Osteoblast (primary cell): ENCODE data around the gene ADAR. TPM values are rescaled to one million over a fixed set of nuclear protein-coding genes. Genes with fewer than 3 reads are reported as not detected.

Source experiments
- DNase-seq: peaks from one replicate; pipeline ENCODE4 v3.0.0; 2011; ENCODE audit warnings: low spot score, mixed read lengths; ENCODE audit not compliant: insufficient read length; ENCODE audit errors: missing footprints
- H2AFZ ChIP-seq: 2 replicates; pipeline ENCODE4 v1.6.0; 2011; ENCODE audit warnings: mild to moderate bottlenecking, low read length
- H3K27ac ChIP-seq: 2 replicates; pipeline ENCODE4 v1.5.1; 2011; ENCODE audit warnings: mild to moderate bottlenecking, low read depth, low read length, moderate library complexity
- H3K27me3 ChIP-seq: 2 replicates; pipeline ENCODE4 v1.6.0; 2012; ENCODE audit warnings: mild to moderate bottlenecking, control low read depth, inconsistent platforms, low read length, moderate library complexity; ENCODE audit not compliant: insufficient read depth
- H3K36me3 ChIP-seq: 2 replicates; pipeline ENCODE4 v1.5.1; 2011; ENCODE audit warnings: mild to moderate bottlenecking, low read length, control low read depth, moderate library complexity; ENCODE audit not compliant: insufficient read depth
- H3K4me1 ChIP-seq: 2 replicates; pipeline ENCODE4 v1.5.1; 2011; ENCODE audit warnings: mild to moderate bottlenecking, low read length, control low read depth, moderate library complexity; ENCODE audit not compliant: insufficient read depth
- H3K4me2 ChIP-seq: 2 replicates; pipeline ENCODE4 v1.6.0; 2011; ENCODE audit warnings: mild to moderate bottlenecking, low read length; ENCODE audit not compliant: insufficient read depth
- H3K4me3 ChIP-seq: fragments of 200-600 bp; sonication (generic); 3 replicates; pipeline ENCODE4 v1.5.1; 2012; ENCODE audit warnings: mild to moderate bottlenecking, low read length, inconsistent platforms; ENCODE audit not compliant: insufficient read depth
- H3K79me2 ChIP-seq: 2 replicates; pipeline ENCODE4 v1.6.0; 2012; ENCODE audit warnings: mild to moderate bottlenecking, low read length, control low read depth, inconsistent platforms; ENCODE audit not compliant: insufficient read depth
- H3K9me3 ChIP-seq: 2 replicates; pipeline ENCODE4 v1.5.1; 2011; ENCODE audit warnings: low read depth, low read length, control low read depth
- H4K20me1 ChIP-seq: 2 replicates; pipeline ENCODE4 v1.6.0; 2012; ENCODE audit warnings: mild to moderate bottlenecking, low read length, control low read depth; ENCODE audit not compliant: insufficient read depth
- CTCF ChIP-seq: IDR thresholded peaks from 2 replicates; pipeline ENCODE4 v1.5.1; 2011; ENCODE audit warnings: mild to moderate bottlenecking, low read depth, low read length, moderate library complexity; ENCODE audit errors: extremely low read depth
- total RNA-seq: library from RNA; depleted of rRNA; stranded (reverse); fragments of >200 nt; gene quantifications from 2 replicates; pipeline ENCODE4 v1.2.3, GENCODE V29; 2012

Gene ADAR
- total RNA-seq, 1 donor = 118 TPM

GRCh38 chr1:154547105-154547732, 60.8 kb downstream of the ADAR start:
- Histone ChIP-seq H3K4me3 (no peak overlapping the region), H3K27me3 (peaks cover 10% of the 10 kb centered on the region)

GRCh38 chr1:154546264-154547063, 61.5 kb downstream of the ADAR start:
- H3K4me3 ChIP-seq = no peak overlapping the region
- H3K4me1 ChIP-seq = peaks cover 5% of the 10 kb centered on the region
- H3K9me3 ChIP-seq = no peaks in the 10 kb centered on the region
- no peak overlapping the region for H2AFZ ChIP-seq
- peak; percentile 94 for DNase-seq
- H3K4me2 ChIP-seq = no peak overlapping the region
- H3K27me3 ChIP-seq = peaks cover 13% of the 10 kb centered on the region
- TF ChIP-seq CTCF = peak; percentile 72
- peaks cover 11% of the 10 kb centered on the region for H4K20me1 ChIP-seq
- no peak overlapping the region for H3K27ac ChIP-seq
- H3K79me2 ChIP-seq = no peaks in the 10 kb centered on the region
- H3K36me3 ChIP-seq = peaks cover 27% of the 10 kb centered on the region

More at GRCh38 chr1:154547105-154547732, 60.8 kb downstream of the ADAR start:
- H4K20me1 ChIP-seq = peaks cover 11% of the 10 kb centered on the region
- no peaks in the 10 kb centered on the region for H3K79me2 ChIP-seq
- H3K27ac ChIP-seq = no peak overlapping the region
- no peaks in the 10 kb centered on the region for H3K9me3 ChIP-seq
- no peak for TF ChIP-seq CTCF
- no peak overlapping the region for H3K4me2 ChIP-seq
- DNase-seq = no peak
- H3K4me1 ChIP-seq = peaks cover 5% of the 10 kb centered on the region
- H2AFZ ChIP-seq = no peak overlapping the region
- H3K36me3 ChIP-seq = peaks cover 35% of the 10 kb centered on the region

GRCh38 chr1:154541231-154541630, 66.8 kb downstream of the ADAR start:
- no peaks in the 10 kb centered on the region for H4K20me1 ChIP-seq
- no peak overlapping the region for H2AFZ ChIP-seq
- peaks cover 41% of the 10 kb centered on the region for H3K27me3 ChIP-seq
- TF ChIP-seq CTCF = no peak
- H3K79me2 ChIP-seq = no peaks in the 10 kb centered on the region
- no peak overlapping the region for H3K4me3 ChIP-seq
- no peaks in the 10 kb centered on the region for H3K36me3 ChIP-seq
- DNase-seq = no peak
- H3K4me2 ChIP-seq = no peak overlapping the region
- no peaks in the 10 kb centered on the region for H3K9me3 ChIP-seq
- H3K4me1 ChIP-seq = no peaks in the 10 kb centered on the region
- no peak overlapping the region for H3K27ac ChIP-seq
